B cell (primary cell): ENCODE measurements around the gene LZTR1. TPM values are rescaled to one million over a fixed set of nuclear protein-coding genes. Genes with fewer than 3 reads are reported as not detected.

ENCODE experiments used
- ATAC-seq: fragments of 200-7000 bp; cut with Tn5 transposase; one replicate; pipeline ENCODE4 v1.10.0; 2021; ENCODE audit warnings: low read depth, mild to moderate bottlenecking, moderate number of reproducible peaks, moderate library complexity
- CTCF ChIA-PET: fragments of 350-600 bp; sonication (Branson Sonifier 250); formaldehyde crosslinking; loops from one replicate; lab custom pipeline; 2021; ENCODE audit warnings: antibody characterized with exemption, inconsistent platforms; lab: Charles Lee
- POLR2A ChIA-PET: fragments of 350-600 bp; sonication (Branson Sonifier 250); formaldehyde crosslinking; loops from one replicate; lab custom pipeline; 2021; ENCODE audit warnings: antibody characterized with exemption; lab: Charles Lee
- DNase-seq: peaks from one replicate; pipeline ENCODE4 v3.0.0; 2013
- H2AFZ ChIP-seq: 2 replicates; pipeline ENCODE4 v1.6.1; 2012; ENCODE audit warnings: mild to moderate bottlenecking, low read depth, low read length; ENCODE audit not compliant: insufficient read depth, poor library complexity, severe bottlenecking
- H3K27ac ChIP-seq, 2 donors: 1 replicate in 1 of 2; 2 replicates in 1 of 2; pipeline ENCODE4 v1.5.1; 2012 to 2013; ENCODE audit warnings: low read length in 2 of 2, mild to moderate bottlenecking in 2 of 2, moderate library complexity in 1 of 2
- H3K27me3 ChIP-seq, 4 experiments: fragments of 200-600 bp in 1 of 4; sonication (generic) in 1 of 4; replicated peaks in 1 of 4; 1 replicate in 2 of 4; 2 replicates in 2 of 4; pipeline versions ENCODE4 v1.6.1 to v1.7.0; 2013 to 2016; ENCODE audit warnings: low read length in 3 of 4, mild to moderate bottlenecking in 2 of 4, mixed read lengths in 1 of 4, moderate library complexity in 1 of 4; ENCODE audit not compliant: insufficient read depth in 4 of 4, control insufficient read depth in 3 of 4; ENCODE audit errors: control extremely low read depth in 1 of 4
- H3K36me3 ChIP-seq, 2 experiments: replicated peaks in 1 of 2; 1 replicate in 1 of 2; 2 replicates in 1 of 2; pipeline versions ENCODE4 v1.6.1 to v1.7.1; 2013; ENCODE audit warnings: low read length in 1 of 2; ENCODE audit not compliant: insufficient read depth in 2 of 2, control insufficient read depth in 1 of 2; ENCODE audit errors: control extremely low read depth in 1 of 2, extremely low read depth in 1 of 2
- H3K4me1 ChIP-seq, 2 donors: fragments of 200-600 bp in 1 of 2; sonication (generic) in 1 of 2; 1 replicate in 1 of 2; 2 replicates in 1 of 2; pipeline versions ENCODE4 v1.5.1 to v1.6.1; 2013 to 2017; ENCODE audit warnings: low read length in 2 of 2; ENCODE audit not compliant: control insufficient read depth in 2 of 2, insufficient read depth in 2 of 2
- H3K4me2 ChIP-seq: replicated peaks from 2 replicates; pipeline ENCODE3; 2012; ENCODE audit warnings: mild to moderate bottlenecking, low read depth, low read length; ENCODE audit not compliant: poor library complexity, severe bottlenecking
- H3K4me3 ChIP-seq, 5 experiments: fragments of 200-600 bp in 1 of 5; sonication (generic) in 1 of 5; 1 replicate in 3 of 5; 2 replicates in 2 of 5; pipeline versions ENCODE4 v1.5.1 to v1.7.0; 2011 to 2016; ENCODE audit warnings: low read length in 4 of 5, mild to moderate bottlenecking in 4 of 5, low read depth in 2 of 5, control low read depth in 1 of 5, moderate library complexity in 1 of 5; ENCODE audit not compliant: insufficient read depth in 1 of 5; ENCODE audit errors: control extremely low read depth in 1 of 5, extremely low read depth in 1 of 5
- H3K79me2 ChIP-seq: fragments of 200-600 bp; sonication (generic); one replicate; pipeline ENCODE4 v1.6.0; 2016; ENCODE audit warnings: low read length; ENCODE audit not compliant: control insufficient read depth, insufficient read depth
- H3K9ac ChIP-seq: fragments of 200-600 bp; sonication (generic); 2 replicates; pipeline ENCODE4 v1.6.1; 2017; ENCODE audit warnings: mild to moderate bottlenecking, low read length, moderate library complexity
- H3K9me3 ChIP-seq, 3 donors: one replicate each; pipeline versions ENCODE4 v1.6.1 to v1.7.1; 2013; ENCODE audit warnings: low read length in 2 of 3; ENCODE audit not compliant: control insufficient read depth in 2 of 3, insufficient read depth in 1 of 3; ENCODE audit errors: control extremely low read depth in 1 of 3
- H4K20me1 ChIP-seq: 2 replicates; pipeline ENCODE4 v1.6.0; 2012; ENCODE audit warnings: mild to moderate bottlenecking, low read length; ENCODE audit not compliant: insufficient read depth, control insufficient read depth, poor library complexity, severe bottlenecking
- H3K27ac Mint-ChIP-seq: one replicate; pipeline ENCODE4 v1.8.0; 2021; ENCODE audit warnings: mixed read lengths
- H3K27me3 Mint-ChIP-seq: one replicate; pipeline ENCODE4 v1.8.0; 2021; ENCODE audit warnings: mixed read lengths
- H3K4me1 Mint-ChIP-seq: one replicate; pipeline ENCODE4 v1.8.0; 2021; ENCODE audit warnings: mixed read lengths
- H3K4me3 Mint-ChIP-seq: one replicate; pipeline ENCODE4 v1.8.0; 2021; ENCODE audit warnings: mixed read lengths
- H3K9me3 Mint-ChIP-seq: one replicate; pipeline ENCODE4 v1.8.0; 2022; ENCODE audit warnings: mixed read lengths; ENCODE audit not compliant: insufficient read depth
- EZH2 ChIP-seq: IDR thresholded peaks from 2 replicates; pipeline ENCODE4 v1.6.1; 2012; ENCODE audit warnings: borderline replicate concordance, low read depth, mild to moderate bottlenecking, moderate library complexity, low read length; ENCODE audit not compliant: insufficient read depth, poor library complexity, severe bottlenecking
- WGBS: methylation state at CpG from one replicate; pipeline ENCODE4 v1.1.5; 2013; ENCODE audit warnings: missing lambda C conversion rate; ENCODE audit not compliant: insufficient coverage; 5-methylcytosine and 5-hydroxymethylcytosine counted together
- intact Hi-C: fragments of 100-400 bp; cut with micrococcal nuclease; formaldehyde crosslinking; loops from one replicate; pipeline ENCODE4 v1.10.0; 2022
- polyA plus RNA-seq: library from polyadenylated mRNA; depleted of rRNA; stranded (reverse); fragments of >200 nt; gene quantifications from 2 replicates; pipeline ENCODE4 v1.2.3, GENCODE V29; 2012
- total RNA-seq, 2 donors: library from RNA; stranded (reverse); fragments of 120-200 nt in 1 of 2; gene quantifications; 1 replicate in 1 of 2; 2 replicates in 1 of 2; pipeline versions ENCODE4 v1.2.3 to v1.2.4, GENCODE V29; 2013 to 2022
- TF ChIP-seq, protein P1 (sequence below): fragments of 200-600 bp; IDR thresholded peaks from one replicate; pipeline ENCODE4 v1.8.0; 2022; ENCODE audit warnings: antibody characterized with exemption, mild to moderate bottlenecking

Gene LZTR1
- total and polyA plus RNA-seq, 2 donors (not counting 1 experiment from before 2014, with no cell fraction given): 75.7 to 94.8 TPM

DNA sequence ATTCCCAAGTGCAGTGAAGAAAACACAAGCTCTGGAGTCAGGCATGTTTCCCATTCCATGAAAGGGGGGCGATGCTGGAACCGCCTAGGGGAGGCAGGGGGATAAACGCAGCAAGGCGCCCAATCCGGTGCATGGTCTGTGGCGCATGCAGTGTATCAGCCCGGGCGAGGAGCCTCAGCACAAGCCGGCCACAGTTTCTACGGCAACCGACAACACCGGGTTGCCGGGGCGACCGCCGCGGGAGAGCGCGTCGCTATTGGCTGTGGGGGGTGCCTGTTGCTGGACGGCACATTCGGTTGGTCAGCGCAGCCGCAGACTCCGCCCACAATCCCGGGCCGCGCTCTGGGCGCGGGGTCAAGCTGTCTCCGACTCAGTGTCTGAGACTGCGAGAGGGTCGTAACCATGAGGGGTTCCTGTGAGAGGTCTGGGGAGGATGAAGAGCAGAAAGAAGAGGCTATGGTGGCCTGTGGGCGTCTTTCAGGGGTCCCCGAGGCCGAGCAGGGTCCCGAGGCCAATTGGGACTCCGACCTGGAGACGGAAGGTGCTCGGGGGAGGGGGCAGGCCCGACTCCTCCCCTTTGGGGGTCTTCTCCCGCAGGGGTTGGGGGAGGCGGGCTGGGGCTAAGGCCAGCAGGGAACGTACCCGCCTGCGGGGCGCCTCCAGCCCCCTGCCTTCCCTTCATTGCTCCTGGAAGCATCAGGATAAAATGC lies 63.6 kb downstream of the LZTR1 start, which contains the start of gene LRRC74B:
Gene LRRC74B (plus strand): TSS at position 362 of the 710 bp plus-strand sequence. CDS start 41 bp downstream, at position 403.
- Mint-ChIP-seq H3K4me3 (peak within 1 kb of the TSS; percentile 64), H3K27me3 (peaks cover 23% of the 10 kb centered on the region), H3K27ac (peak within 1 kb of the TSS; percentile 70), H3K4me1 (peaks cover 20% of the 10 kb centered on the region), H3K9me3 (no peaks in the 10 kb centered on the region)
- ChIA-PET CTCF (no interaction called here), POLR2A (interaction anchor here (0.7 kb wide), 1 partner anchor 46 kb away, joined by 3 read pairs; no protein-coding TSS in a partner anchor)
- ATAC-seq (peak; percentile 93), DNase-seq (peak; percentile 83)
- no peaks in the 10 kb centered on the region for H3K9me3 ChIP-seq
- no peaks in the 10 kb centered on the region for H4K20me1 ChIP-seq
- peak within 1 kb of the TSS; percentile 50 for H3K9ac ChIP-seq
- intact Hi-C loops: loop anchor here (1.0 to 10.0 kb wide), 3 partner anchors 31 to 61 kb away; partner anchors contain the start of genes LZTR1 and THAP7
- peak within 1 kb of the TSS; percentile 79 for H3K4me2 ChIP-seq
- no peaks in the 10 kb centered on the region for H3K79me2 ChIP-seq
- TF ChIP-seq EZH2: no peak
- TF ChIP-seq, protein P1, sequence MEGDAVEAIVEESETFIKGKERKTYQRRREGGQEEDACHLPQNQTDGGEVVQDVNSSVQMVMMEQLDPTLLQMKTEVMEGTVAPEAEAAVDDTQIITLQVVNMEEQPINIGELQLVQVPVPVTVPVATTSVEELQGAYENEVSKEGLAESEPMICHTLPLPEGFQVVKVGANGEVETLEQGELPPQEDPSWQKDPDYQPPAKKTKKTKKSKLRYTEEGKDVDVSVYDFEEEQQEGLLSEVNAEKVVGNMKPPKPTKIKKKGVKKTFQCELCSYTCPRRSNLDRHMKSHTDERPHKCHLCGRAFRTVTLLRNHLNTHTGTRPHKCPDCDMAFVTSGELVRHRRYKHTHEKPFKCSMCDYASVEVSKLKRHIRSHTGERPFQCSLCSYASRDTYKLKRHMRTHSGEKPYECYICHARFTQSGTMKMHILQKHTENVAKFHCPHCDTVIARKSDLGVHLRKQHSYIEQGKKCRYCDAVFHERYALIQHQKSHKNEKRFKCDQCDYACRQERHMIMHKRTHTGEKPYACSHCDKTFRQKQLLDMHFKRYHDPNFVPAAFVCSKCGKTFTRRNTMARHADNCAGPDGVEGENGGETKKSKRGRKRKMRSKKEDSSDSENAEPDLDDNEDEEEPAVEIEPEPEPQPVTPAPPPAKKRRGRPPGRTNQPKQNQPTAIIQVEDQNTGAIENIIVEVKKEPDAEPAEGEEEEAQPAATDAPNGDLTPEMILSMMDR: no peak
- H3K36me3 ChIP-seq: no peaks in the 10 kb centered on the region
- peaks cover 23 to 24% of the 10 kb centered on the region in 2 donors for H3K4me1 ChIP-seq
- peak within 1 kb of the TSS; percentile 62 for H2AFZ ChIP-seq
- H3K27me3 ChIP-seq: peaks cover 0 to 30% (median 7%) of the 10 kb centered on the region in 4 experiments
- no peak within 1 kb of the TSS for H3K27ac ChIP-seq
- 9% methylated on average over 45 of the region's 47 CpGs for WGBS
- peak within 1 kb of the TSS in 3 of 5 experiments; percentile 19 to 44 (median 34) for H3K4me3 ChIP-seq
